G401.6 (cell line): Measurements from ENCODE around the gene VPS33B.
A peak's percentile ranks its signal among the peaks of the same experiment; 100 is the strongest.
"Not testable (repeated sequence)": the region's sequence is repeated elsewhere in the genome, so short reads cannot be mapped to it uniquely, and the experiment has no call there.

Experiments
- FAIRE-seq: peaks from 2 replicates; lab custom pipeline; 2012; peaks lifted over from hg19 to GRCh38; lab: Jason Lieb, UNC

The VPS33B gene

GRCh38 chr15:91031796-91032195 is 9.4 kb upstream of the VPS33B start:
- no peak for FAIRE-seq

- FAIRE-seq: no peak
These were observed 5.3 kb upstream of the VPS33B start for GRCh38 chr15:91027677-91028076.

DNA sequence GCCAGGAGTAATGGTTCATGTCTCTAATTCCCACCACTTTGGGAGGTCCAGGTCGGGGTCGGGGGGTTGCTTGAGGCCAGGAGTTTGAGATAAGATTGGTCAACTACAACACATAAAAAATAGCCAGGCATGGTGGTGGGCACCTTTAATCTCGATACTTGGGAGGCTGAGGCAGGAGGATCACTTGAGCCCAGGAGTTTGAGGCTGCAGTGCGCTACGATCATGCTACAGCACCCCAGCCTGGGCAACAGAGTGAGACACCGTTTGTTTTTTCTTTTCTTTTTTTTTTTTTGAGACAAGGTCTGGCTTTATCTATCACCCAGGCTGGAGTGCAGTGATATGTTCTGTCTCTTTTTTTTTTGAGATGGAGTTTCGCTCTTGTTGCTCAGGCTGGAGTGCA is 1.3 kb upstream of the VPS33B start:
- FAIRE-seq: no peak

GRCh38 chr15:91022832-91023129 is 387 bp upstream of the VPS33B start:
- no peak for FAIRE-seq

- FAIRE-seq: no peak
These were observed 799 bp downstream of the VPS33B start for GRCh38 chr15:91021516-91022074.

GRCh38 chr15:91018158-91018557 is 4.2 kb downstream of the VPS33B start:
- no peak for FAIRE-seq

- FAIRE-seq: no peak
These were observed 4.7 kb downstream of the VPS33B start for GRCh38 chr15:91017716-91018115.

DNA sequence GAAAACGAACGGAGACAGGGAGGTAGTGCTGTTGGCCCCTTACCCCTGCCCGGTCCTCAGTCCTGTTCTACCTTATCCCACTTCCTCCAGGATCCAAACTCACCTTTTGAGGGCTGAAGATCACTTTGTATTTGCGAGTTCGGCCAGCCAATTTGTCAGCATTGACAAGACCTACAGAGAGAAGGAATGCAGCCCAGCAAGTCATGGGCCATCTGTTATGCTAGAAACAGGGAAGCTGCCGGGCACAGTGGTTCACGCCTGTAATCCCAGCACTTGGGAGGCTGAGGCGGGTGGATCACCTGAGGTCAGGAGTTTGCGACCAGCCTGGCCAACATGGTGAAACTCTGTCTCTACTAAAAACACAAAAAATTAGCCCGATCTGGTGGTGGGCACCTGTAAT is 8.7 kb downstream of the VPS33B start:
- not testable (repeated sequence) for FAIRE-seq

DNA sequence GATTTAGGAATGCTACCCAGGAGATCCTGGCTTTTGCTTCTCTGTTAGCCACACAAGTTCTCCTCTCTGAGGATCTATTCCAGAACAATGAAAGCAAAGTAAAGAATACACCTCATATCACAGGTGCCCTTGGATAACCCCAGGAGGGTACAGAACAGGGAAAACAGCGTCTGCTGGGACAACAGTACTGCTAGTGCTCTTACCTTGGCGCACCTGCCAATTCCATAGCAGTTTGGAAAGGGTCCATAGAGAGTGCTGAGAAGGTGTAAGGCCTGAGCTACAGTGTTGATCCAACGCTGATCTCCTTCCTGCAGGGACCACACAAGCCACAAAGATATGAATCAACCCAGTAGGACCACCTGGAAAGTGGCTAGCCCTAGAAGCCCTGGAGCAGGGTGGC is 15.1 kb downstream of the VPS33B start:
- FAIRE-seq: no peak

GRCh38 chr15:91001209-91001608 is 21.2 kb downstream of the VPS33B start:
- FAIRE-seq: no peak

- FAIRE-seq: no peak
These were observed 23.7 kb downstream of the VPS33B start for GRCh38 chr15:90998737-90999136.

DNA sequence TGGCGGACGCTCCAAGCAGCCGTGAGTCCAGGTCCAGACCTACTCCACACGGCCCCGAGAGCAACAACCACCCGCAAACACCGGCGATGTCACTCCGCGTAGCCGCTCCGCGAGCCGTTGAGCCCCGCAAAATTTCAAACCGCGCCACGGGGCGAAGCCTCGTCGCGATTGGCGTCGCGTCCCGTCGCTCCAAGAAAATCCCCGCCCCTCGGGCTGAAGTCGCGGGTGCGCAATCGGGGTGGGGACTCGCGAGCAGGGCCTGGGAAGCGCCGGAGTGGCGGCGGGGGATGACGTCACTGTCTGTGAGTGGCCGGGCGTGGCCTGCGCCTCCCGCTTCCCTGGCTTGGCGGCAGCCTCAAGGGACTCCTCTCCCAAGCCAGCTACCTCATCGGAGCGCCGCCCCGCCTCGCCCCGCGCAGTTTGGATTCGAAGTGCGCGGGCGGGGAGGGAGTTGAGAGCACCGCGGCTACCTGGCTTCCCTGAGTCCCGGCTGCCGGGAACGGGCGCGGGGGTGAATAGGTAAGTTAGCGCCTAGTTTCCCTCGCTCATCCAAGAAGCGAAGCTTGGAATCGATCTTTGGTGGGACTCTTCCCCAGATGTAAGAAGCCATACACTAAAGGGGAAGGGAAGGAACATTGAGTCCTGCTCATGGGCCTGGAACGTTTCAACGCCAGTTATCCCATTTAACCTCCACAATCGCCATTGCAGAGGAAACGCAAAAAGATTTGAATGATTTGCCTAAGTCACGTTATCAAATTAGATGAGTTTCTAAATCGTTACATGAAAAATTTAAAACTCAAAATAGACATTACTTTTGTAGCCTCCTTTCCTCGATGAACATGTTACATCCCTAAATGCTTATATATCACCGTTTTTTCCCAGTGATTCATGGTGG is 27.7 kb downstream of the VPS33B start, which contains the start of gene PRC1:
Gene PRC1 (minus strand): TSS at position 119 of the 895 bp plus-strand sequence. CDS start 118 bp downstream, at position 1.
- peak; percentile 98 for FAIRE-seq

DNA sequence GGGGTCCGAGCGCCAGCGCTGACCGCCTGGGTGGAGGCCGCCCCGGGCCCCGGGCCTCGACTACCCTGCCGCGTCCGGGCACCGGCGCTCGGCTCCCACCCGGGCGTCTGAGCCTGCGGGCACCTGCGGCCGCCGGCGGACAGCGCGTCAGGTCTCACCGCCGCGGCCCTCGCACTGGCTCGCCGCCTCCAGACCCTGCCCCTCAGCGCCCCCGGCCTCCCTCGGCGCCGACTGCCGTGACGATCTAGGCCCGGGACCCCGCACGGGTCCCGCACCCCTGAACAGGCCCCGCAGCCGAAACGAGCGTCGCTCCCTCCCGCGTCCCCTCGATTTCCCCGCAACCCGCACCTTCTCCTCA is 28.4 kb downstream of the VPS33B start:
- FAIRE-seq: no peak

DNA sequence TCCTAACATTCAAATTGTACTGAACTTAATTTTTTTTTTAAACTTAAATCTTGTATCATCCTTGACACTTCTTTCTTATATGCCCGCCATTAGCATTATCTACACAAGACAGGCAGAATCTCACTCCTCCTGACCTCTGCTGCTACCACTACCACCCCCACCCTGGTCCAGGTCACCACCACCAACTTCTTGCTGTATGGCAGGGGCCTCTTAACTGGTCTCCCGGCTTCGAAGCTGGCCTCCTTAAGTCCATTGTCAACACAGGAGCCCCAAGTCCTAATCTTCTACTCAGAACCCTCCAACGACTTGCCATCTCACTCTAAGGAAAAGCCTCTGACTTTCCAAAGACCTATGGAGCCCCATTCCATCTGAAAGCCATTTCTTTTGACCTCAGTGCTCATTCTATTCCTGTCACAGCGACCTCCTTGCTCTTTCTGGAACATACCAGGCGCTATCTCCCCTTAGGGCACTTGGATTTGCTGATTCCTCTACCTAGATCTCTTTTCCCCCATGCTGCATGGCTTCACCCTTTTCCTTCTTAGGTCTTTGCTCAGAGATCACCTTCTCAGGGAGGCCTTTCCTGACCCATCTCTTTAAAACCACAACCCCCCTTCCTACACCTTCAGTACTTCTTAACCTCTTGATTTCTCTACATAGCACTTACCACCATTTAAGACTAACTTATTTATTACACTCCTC is 30.7 kb downstream of the VPS33B start:
- no peak for FAIRE-seq

DNA sequence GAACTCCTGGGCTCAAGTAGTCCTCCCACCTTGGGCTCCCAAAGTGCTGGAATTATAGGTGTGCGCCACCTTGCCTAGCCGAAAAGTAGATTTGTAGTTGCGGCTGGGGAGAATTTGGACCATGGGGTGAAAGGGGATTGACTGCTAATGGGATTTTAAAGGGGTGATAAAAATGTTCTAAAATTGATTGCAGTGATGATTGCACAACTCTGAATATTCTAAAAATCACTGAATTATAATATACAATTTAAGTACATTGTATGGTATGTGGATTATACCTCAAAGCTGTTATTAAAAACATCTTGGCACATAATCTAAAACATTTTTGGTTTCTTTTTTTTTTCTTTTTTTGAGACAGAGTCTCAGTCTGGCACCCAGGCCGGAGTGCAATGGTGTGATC is 31.9 kb downstream of the VPS33B start:
- FAIRE-seq: no peak

DNA sequence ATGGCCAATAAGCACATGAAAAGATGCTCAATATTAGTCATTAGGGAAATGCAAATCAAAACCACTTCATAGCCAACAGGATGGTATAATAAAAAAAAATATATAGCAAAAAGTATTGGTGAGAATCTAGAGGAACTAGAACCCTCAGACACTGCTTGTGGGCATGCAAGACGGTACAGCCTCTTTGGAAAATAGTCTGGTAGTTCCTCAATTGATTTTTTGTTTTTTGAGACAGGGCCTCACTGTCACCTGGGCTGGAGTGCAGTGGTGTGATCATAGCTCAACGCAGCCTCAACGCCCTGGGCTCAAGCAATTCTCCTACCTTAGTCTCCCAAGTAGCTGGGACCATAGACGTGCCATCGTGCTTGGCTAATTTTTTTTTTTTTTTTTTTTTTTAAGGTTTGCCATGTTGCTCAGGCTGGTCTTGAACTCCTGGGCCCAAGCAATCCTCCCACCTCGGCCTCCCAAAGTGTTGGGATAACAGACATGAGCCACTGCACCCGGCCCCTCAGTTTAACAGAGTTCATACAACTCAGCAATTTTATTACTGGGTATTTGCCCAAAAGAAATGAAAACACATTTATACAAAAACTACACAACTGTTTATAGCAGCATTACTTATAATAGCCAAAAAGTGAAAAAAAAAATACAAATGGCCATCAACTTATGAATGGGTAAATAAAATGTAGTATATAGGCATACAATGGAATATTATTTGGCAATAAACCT is 33.2 kb downstream of the VPS33B start:
- FAIRE-seq: no peak

DNA sequence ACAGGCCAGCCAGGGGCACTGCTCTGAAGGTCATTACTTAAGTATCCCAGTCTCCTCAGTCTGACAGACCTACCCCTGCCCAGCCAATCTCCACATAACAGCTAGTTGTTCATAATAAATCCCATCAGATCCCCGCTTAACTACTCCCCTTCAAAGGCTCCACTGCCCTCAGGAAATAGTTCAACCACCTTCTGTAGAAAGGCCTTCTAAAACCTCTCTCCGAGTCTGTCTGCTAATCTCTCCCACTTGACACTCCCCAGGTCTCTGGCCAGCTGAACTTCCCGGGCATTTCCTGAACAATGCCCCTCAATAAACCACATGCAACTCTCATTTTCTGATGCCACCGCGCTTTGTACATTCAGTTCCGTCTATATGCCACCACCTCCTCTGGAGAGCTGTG is 34.1 kb downstream of the VPS33B start:
- no peak for FAIRE-seq

DNA sequence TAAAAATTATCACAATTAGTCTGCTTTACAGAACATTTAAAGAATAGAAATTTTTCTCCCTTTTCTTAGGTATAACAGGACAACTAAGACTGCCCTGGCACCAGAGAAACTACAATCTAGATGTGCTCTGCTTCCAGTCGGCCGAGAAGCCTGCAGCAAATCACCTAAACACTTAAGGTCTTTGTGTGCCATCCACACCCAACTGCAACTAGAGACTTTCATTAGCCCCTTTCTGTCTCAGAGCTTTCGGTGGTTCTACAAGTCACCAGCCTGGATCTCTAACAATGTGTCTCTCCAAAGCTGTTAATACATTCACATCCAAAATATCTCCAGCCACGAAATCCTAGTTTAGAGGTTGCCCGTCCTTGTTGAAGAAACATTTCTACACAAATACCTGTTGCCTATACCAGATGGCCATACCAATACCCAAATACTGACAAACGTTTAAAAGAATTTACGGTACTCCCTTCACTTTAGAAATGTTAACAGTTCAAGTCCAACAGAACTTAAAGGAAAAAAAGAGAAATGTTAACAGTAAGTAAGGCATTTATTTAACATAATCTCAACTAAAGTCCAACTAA is 34.7 kb downstream of the VPS33B start:
- no peak for FAIRE-seq

GRCh38 chr15:90986790-90987507 is 35.4 kb downstream of the VPS33B start:
- FAIRE-seq: no peak

DNA sequence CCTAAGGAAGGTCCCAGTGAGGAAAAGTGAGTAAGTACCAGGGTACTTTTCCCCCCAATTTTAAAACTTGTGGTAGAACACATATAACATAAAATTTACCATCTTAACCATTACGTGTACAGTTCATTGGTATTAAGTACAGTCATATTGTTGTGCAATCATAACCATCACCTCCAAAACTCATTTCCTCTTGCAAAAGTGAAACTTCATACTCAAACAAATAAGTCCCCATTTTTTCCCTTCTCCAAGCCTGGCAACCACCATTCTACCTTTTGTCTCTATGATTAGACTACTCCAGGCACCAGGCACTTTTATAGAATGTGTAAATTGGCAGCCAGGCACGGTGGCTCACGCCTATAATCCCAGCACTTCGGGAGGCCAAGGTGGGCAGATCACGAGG is 40.3 kb downstream of the VPS33B start:
- FAIRE-seq: no peak

DNA sequence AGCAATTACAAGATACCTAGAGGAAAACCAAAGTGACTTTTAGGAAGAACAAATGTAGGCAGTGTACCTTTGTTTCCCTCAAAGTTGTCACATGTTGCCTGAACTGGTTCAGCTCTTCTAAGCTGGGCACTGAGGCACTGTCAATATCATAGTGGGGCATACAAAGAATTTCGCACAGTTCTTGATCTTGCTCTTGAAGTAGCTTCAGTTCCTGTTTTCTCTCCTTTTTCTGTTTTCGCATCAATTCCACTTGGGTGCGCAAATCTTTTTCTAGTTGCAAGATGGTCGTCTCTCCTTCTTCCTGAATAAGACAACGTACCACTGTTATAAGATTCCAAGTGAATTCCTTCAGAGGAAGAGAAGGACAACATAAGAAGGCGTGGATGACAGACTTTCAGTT is 40.7 kb downstream of the VPS33B start:
- FAIRE-seq: no peak

DNA sequence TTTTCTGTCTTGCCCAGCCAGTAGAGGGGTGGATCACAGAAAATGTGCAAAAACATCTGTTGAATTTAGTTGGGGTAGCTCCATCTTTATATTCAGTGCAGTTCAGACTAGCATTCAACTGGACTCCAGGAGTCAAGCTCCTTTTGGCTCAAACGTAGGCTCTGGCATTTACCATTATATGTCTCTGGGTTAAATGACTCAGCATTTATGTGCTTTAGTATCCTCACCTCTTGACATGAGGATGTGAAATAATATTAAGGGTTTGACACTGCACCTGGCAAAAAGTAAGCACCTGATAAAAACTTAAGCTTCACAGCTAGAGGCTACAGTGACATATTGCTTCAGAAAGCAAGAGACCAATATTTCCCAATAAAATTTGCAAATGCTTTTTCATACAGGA is 42.8 kb downstream of the VPS33B start:
- no peak for FAIRE-seq
